HL-60/S4 treated with phorbol 12-myristate 13-acetate at 8.2 ng/mL for 4 days and 3 days (cell line): ENCODE results near the gene COL4A2.
"Not testable (repeated sequence)": the region's sequence is repeated elsewhere in the genome, so short reads cannot be mapped to it uniquely, and the experiment has no call there.

Source experiments
- in situ Hi-C: fragments of 300-500 bp; cut with MboI; formaldehyde crosslinking; loops from 2 replicates; pipeline ENCODE4 v1.15.0; 2022; ENCODE audit warnings: low sequenced_read_pairs

The COL4A2 gene

GRCh38 chr13:110483386-110483968 lies 176.4 kb downstream of the COL4A2 start:
- in situ Hi-C loops = no loop called here

DNA sequence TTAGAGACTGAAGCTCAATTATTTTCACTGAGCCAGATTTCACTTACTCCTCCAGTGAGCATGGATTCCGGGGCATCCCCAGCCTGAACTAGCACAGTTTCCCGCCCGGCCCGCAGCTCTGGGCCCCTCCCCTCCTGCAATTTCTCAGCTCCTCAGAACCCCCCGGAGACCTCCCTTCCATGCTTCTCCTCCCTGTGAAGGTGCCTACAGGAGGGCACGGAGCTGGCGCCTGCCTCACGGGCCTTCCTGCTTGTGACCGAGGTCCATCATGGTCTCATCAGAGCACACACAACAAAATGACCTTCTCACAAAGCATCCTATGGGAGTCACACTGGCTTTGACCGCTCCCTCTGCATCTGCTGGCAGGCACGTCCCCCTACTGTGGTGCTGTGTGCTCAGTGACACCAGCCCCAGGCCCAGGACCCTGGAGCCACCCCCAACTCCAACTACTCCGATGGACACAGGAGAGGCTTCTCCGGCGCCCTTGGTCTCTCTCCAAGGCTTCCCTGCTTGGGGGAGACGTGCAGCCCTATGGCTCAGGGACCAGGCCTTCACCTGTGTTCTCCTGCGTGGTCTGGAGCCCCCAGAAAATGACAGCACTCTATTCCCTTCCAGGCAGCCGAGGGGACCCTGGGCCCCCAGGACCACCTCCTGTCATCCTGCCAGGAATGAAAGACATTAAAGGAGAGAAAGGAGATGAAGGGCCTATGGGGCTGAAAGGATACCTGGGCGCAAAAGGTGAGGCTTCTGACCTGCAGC lies 177.4 kb downstream of the COL4A2 start:
- in situ Hi-C loops = no loop called here

DNA sequence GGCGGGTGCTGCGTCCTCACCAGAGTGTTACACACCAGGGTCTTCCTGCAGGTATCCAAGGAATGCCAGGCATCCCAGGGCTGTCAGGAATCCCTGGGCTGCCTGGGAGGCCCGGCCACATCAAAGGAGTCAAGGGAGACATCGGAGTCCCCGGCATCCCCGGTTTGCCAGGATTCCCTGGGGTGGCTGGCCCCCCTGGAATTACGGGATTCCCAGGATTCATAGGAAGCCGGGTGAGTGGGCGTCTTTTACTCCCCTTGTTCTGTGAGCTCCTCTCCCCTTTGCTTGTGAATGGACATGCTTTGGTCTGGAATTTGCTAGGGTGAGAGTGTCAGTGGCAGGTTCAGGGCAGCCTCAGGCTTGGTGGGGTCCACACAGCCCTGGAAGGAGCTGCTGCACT lies 178.5 kb downstream of the COL4A2 start:
- in situ Hi-C loops = no loop called here

GRCh38 chr13:110486061-110486715 lies 179.1 kb downstream of the COL4A2 start:
- in situ Hi-C loops = no loop called here

- in situ Hi-C loops = not testable (repeated sequence)
These were observed 179.8 kb downstream of the COL4A2 start for GRCh38 chr13:110486880-110487279.

GRCh38 chr13:110490009-110490770 lies 183.1 kb downstream of the COL4A2 start:
- in situ Hi-C loops = no loop called here

DNA sequence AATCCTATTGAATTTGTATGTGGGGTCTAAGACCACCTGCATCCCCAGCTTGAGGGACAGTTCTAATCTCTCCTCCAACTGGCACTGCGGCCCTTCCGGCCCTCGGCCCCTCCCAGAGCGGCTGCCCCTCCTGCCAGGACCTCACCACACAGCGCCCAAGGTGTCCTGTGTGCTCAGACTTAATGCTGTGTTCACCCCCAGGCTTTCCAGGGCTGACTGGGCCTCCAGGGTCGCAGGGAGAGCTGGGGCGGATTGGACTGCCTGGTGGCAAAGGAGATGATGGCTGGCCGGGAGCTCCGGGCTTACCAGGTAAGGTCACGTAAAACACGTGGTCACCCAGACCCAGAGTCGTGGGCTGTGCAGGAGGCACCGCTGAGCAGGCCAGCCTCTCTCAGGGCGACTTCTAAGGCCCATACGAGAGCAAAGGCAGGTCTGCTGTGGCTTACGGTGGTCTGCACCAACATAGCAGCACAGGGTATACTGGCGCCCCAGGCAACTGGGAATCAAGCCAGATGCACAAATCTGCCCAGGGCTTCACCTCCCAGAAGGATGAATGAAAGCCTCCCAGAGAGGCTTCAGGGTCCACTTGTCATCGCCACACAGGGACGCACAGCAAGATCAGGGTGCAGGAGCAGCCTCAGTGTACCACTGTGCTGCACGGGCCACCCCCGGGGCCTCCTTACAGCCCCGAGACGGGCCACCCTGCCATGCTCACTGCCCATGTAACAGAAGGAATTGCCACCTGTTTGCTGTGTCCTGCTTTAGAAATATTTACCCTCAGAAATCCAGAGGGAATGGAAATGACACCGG lies 185.0 kb downstream of the COL4A2 start:
- in situ Hi-C loops = no loop called here

GRCh38 chr13:110492679-110493593 lies 185.9 kb downstream of the COL4A2 start:
- in situ Hi-C loops = no loop called here

DNA sequence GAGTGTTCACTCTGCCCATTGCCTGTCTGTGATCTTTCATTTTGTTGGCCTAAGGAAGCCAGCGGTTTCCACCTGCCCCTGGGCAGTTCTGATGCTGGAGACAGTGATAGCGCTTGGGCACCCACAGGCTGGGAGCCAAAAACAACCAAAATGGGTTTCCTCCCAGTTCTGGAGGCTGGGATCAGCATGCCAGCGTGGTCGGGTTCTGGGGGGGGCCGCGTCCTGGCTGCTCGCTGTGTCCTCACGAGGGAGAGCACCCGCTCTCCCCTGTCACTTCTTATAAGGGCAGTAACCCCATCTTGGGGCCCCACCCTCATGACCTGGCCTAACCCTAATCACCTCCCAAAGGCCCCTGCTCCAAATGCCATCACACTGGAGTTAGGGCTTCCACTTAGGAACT lies 186.5 kb downstream of the COL4A2 start:
- in situ Hi-C loops = no loop called here

DNA sequence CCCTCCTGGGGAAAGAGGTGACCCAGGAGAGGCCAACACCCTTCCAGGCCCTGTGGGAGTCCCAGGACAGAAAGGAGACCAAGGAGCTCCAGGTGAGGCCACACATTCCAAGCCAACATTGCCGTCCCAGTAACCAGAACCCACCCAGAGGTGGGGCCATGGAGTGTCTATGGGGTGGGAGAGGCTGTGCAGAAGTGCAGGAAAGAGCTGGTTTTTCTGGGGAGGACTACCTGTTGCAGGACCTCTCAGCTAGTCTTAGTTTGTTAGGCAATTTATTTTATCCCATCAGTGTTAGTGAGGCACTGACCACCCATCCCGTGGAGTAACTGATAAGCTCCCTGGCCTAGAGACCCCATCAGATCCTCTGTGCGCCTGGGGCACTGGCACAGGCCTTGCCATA lies 188.3 kb downstream of the COL4A2 start:
- in situ Hi-C loops = no loop called here

- in situ Hi-C loops = no loop called here
These were observed 188.8 kb downstream of the COL4A2 start for GRCh38 chr13:110495881-110496280.

DNA sequence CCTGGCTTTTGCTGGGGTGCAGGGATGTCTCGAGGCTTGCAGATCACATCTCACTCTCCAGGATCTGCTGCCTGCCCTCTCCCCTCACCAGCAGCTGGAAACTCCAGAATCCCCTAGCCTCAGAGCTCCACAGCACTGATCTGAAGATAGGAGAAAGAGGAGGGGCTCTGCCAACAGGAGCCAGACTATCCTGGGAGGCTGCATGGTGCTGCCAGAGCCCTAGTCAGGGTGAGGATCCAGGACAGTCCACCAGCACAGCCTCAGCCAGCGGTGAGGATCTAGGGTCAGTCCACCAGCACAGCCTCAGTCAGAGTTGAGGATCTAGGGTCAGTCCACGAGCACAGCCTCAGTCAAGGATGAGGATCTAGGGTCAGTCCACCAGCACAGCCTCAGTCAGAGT lies 189.2 kb downstream of the COL4A2 start:
- in situ Hi-C loops = no loop called here

GRCh38 chr13:110497003-110497402 lies 189.9 kb downstream of the COL4A2 start:
- in situ Hi-C loops = no loop called here

GRCh38 chr13:110497896-110498295 lies 190.8 kb downstream of the COL4A2 start:
- in situ Hi-C loops = not testable (repeated sequence)

DNA sequence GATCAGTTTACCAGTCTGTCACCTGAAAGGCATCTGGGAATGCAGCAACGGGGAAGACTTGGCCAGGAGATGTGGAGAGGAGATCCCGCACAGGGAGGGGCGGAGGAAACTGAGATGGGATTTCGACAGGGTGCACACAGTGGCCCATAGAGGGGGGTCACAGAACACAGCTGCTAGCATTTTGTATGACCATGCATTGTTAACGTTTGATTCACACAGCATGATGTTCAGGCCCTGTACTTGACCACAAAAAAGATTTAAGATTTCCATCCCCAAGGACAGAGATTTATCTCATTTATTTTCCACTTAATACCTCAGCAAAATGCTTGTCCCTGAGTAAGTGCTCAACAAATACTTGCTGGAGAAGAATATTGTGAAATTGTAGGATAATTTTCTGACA lies 191.2 kb downstream of the COL4A2 start:
- in situ Hi-C loops = no loop called here

DNA sequence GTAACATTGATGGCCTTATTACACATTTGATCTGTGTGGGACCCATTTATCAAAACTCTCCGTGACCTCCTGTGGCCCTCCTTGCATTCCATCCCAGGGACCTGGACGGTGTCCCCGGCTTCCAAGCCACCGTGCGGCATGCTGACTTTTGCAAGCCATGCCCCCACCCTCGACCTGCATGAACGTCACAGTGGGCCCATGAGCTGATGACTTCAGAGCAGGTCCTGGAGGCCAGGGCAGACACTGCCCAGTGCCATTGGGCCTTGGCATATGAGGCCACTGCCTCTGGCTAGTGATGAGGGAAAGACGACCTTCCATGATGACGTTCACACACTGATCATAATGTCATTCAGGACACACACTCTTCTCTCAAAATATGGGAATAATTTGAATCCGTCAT lies 191.7 kb downstream of the COL4A2 start:
- in situ Hi-C loops = no loop called here

DNA sequence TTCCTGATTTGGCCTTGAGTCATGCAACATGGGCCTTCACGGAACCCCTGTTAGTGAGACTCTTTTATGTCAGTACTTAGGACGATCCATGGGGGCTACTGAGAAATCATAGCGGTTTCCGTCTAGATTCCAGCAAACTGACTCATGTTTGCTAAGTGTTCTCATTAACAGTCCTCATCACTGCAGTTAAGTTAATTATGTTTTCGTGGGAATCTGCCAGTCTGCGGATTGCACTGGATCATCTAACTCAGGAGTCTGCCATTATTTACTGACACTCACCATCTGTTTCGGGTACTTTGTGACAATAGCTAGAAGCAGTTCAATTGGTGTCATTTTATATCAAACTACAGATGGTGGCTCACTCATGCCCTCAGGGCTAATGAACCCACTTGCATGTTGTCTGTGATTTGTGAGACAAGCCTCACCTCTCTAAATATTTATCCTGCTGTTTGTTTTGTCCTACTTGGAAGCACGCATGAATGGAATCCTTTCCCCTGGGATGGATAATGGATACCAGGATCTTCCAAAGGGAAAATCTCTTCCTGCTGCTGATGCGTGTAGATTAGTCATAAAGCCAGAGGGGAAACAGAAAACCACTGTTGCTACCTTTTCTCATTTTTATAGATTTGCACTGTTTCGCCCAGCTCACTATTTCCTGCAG lies 192.7 kb downstream of the COL4A2 start:
- in situ Hi-C loops = no loop called here

DNA sequence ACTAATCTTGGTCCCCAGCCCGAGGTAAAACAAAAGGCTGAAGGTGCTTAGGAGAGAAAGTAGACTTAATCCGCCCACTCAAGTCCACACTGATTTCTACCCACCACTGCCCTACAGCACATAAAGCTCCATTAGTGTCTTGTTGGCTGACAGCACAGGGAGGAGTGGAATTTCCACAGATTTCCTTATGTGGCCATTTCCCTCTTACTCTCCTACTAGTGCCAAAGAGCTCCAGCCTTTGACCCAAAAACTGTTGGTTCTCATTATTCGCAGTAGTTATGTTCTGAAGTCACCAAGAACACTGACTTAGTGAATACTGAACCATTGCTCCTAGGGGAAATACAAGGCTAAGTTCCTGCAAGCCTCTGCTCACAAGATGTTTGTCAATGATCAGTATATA lies 193.3 kb downstream of the COL4A2 start:
- in situ Hi-C loops = no loop called here

DNA sequence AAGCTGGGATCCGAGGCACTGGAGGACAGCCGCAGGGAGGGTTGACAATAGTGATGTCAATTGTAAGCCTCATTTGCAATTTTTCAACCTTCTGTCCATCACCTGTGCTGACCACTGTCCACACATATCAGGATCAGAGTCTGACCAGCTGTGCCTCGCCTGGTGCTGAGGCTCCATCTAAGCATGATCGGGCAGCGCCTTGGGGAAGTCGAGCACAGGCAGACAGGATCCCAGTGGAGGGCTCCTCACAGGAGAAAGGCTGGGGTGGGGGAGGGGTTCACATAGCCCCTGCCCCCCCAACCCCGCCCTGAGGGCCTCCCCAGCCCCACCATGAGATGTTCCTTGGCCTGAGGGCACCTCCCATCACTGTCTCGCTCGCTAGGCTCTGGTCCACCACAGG lies 194.1 kb downstream of the COL4A2 start:
- in situ Hi-C loops = no loop called here
